ENCODE results near the gene PFN4.

The PFN4 gene

GRCh38 chr2:24077535-24077877 lies 45.6 kb downstream of the PFN4 start:
- Mint-ChIP-seq H3K4me3 (peak overlapping the region; percentile 97), H3K4me1 (ENCODE audit: low read depth) (peaks cover 19% of the 10 kb centered on the region), H3K9me3 (no peaks in the 10 kb centered on the region), H3K36me3 (ENCODE audit: low read depth) (peaks cover 8% of the 10 kb centered on the region), H3K27ac (peak overlapping the region; percentile 63), H3K27me3 (ENCODE audit: low read depth) (no peaks in the 10 kb centered on the region)

- Mint-ChIP-seq H3K9me3 (no peaks in the 10 kb centered on the region), H3K27me3 (ENCODE audit: low read depth) (no peaks in the 10 kb centered on the region), H3K27ac (peak overlapping the region; percentile 97), H3K4me1 (ENCODE audit: low read depth) (peaks cover 22% of the 10 kb centered on the region), H3K4me3 (peak overlapping the region; percentile 97), H3K36me3 (ENCODE audit: low read depth) (peaks cover 7% of the 10 kb centered on the region)
Measured at GRCh38 chr2:24076849-24077534, 46.1 kb downstream of the PFN4 start.

GRCh38 chr2:24075915-24076848 lies 47.0 kb downstream of the PFN4 start, which contains the start of gene SF3B6:
TSS of gene SF3B6 (minus strand) at chr2:24076326. CDS start at chr2:24076229, 97 bp downstream.
- H3K9me3 Mint-ChIP-seq: no peaks in the 10 kb centered on the region
- peaks cover 22% of the 10 kb centered on the region for H3K4me1 Mint-ChIP-seq (ENCODE audit: low read depth)
- H3K4me3 Mint-ChIP-seq: peak within 1 kb of the TSS; percentile 97
- H3K27ac Mint-ChIP-seq: peak within 1 kb of the TSS; percentile 97
- peaks cover 7% of the 10 kb centered on the region for H3K36me3 Mint-ChIP-seq (ENCODE audit: low read depth)
- H3K27me3 Mint-ChIP-seq (ENCODE audit: low read depth): no peaks in the 10 kb centered on the region

DNA sequence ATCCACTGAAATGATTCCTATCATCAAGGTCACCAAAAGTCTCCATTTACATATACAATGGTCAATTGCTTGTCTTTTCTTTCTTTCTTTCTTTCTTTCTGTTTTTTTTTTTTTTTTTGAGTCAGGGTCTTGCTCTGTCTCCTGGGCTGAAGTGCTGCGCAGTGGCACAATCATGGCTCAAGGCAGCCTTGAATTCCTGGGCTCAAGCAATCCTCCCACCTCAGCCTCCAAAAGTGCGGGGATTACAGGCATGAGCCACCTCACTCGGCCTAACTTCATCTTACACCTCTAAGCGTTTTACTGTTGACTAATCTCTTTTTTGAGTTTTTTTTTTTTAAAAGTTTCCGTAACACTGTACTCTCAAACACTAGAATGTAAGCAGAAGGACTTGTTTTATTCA lies 47.9 kb downstream of the PFN4 start:
- H3K36me3 Mint-ChIP-seq (ENCODE audit: low read depth): peaks cover 7% of the 10 kb centered on the region
- H3K27me3 Mint-ChIP-seq (ENCODE audit: low read depth): no peaks in the 10 kb centered on the region
- H3K9me3 Mint-ChIP-seq: no peaks in the 10 kb centered on the region
- H3K4me3 Mint-ChIP-seq: peak overlapping the region; percentile 97
- peak overlapping the region; percentile 97 for H3K27ac Mint-ChIP-seq
- peaks cover 22% of the 10 kb centered on the region for H3K4me1 Mint-ChIP-seq (ENCODE audit: low read depth)

DNA sequence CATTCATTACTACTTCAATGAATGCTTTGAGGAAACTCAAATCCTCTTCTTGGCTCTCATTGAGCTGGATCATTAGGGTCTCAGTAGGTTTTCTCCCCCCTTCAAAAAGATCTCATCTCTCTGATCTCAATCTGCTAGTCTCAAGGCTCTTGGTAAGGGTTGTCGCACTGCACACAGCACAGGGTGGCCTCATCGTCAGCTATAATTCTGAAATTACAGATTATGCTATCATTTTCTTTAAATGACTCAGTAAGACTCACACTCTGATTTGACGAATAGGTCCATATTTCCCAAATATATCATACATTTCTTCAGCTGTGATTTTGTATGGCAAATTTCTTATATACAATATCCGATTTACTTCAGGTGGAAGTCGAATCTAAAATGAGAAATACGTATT lies 49.3 kb downstream of the PFN4 start:
- Mint-ChIP-seq H3K9me3 (no peaks in the 10 kb centered on the region), H3K4me3 (peak overlapping the region; percentile 16), H3K4me1 (ENCODE audit: low read depth) (peaks cover 22% of the 10 kb centered on the region), H3K27ac (no peak overlapping the region), H3K36me3 (ENCODE audit: low read depth) (peaks cover 10% of the 10 kb centered on the region), H3K27me3 (ENCODE audit: low read depth) (no peaks in the 10 kb centered on the region)

DNA sequence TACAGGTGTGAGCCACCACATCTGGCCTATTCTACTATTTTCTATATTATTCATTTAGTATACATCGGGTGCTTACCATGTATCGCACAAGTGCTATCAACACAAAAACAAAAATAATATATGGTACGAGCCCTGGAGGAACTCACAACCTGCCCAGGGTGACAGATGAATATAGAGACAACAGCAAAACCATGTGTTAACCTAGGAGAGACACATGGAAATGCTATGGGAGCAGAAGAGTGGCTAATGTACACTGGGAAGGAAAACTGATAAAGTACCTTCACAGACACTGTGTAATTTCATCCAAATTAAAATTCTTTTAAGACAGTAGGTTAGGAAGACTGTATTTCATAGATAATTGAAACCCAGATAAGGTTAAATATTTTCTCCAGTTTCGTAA lies 50.9 kb downstream of the PFN4 start:
- no peak overlapping the region for H3K27ac Mint-ChIP-seq
- H3K36me3 Mint-ChIP-seq (ENCODE audit: low read depth): peaks cover 13% of the 10 kb centered on the region
- H3K4me3 Mint-ChIP-seq: no peak overlapping the region

DNA sequence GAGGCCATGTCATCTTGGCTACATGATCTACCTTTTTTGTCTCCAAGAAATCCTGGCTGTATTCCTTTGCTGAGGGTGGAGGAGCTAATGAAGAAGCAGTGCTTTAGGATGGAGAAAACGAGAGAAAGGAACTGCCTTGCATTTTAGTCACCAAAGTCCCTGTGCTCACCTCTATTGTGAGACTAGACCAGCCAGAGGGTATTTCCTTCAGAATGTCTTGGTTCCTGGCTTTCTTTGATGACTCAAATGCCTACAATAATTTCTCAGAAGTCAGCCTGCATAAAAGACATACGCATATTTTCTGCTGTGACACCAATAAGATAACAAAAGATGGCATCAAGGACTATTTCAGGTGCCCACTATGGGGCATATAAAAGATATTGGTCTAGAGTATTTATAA lies 57.8 kb downstream of the PFN4 start:
- Mint-ChIP-seq H3K36me3 (ENCODE audit: low read depth) (peaks cover 11% of the 10 kb centered on the region), H3K27ac (no peak overlapping the region), H3K27me3 (ENCODE audit: low read depth) (no peaks in the 10 kb centered on the region), H3K4me3 (no peak overlapping the region), H3K9me3 (no peaks in the 10 kb centered on the region), H3K4me1 (ENCODE audit: low read depth) (no peaks in the 10 kb centered on the region)

More for the DNA sequence above, 50.9 kb downstream of the PFN4 start:
- peaks cover 16% of the 10 kb centered on the region for H3K4me1 Mint-ChIP-seq (ENCODE audit: low read depth)
- no peaks in the 10 kb centered on the region for H3K9me3 Mint-ChIP-seq
- H3K27me3 Mint-ChIP-seq (ENCODE audit: low read depth): no peaks in the 10 kb centered on the region
